Liver (tissue), 3 donors: ENCODE data around the gene RFC2.

Source experiments
- EGR1 ChIP-seq, 2 donors: IDR thresholded peaks; 2 replicates each; pipeline ENCODE4 v1.6.1; 2016 to 2018; ENCODE audit warnings: antibody characterized with exemption in 2 of 2, low read depth in 2 of 2
- FOXA1 ChIP-seq: IDR thresholded peaks from 2 replicates; pipeline ENCODE4 v1.6.1; 2016; ENCODE audit warnings: antibody characterized with exemption
- GABPA ChIP-seq, 2 donors: IDR thresholded peaks in 1 of 2; conservative IDR thresholded peaks in 1 of 2; 2 replicates each; pipeline ENCODE4 v1.6.1; 2016; ENCODE audit warnings: antibody characterized with exemption in 2 of 2, mild to moderate bottlenecking in 1 of 2, moderate library complexity in 1 of 2
- JUND ChIP-seq, 2 donors: IDR thresholded peaks; 2 replicates each; pipeline ENCODE4 v1.6.1; 2016; ENCODE audit warnings: antibody characterized with exemption in 2 of 2
- NR2F2 ChIP-seq: IDR thresholded peaks from 2 replicates; pipeline ENCODE4 v1.6.1; 2016; ENCODE audit warnings: antibody characterized with exemption
- RAD21 ChIP-seq, 2 donors: IDR thresholded peaks; 2 replicates each; pipeline ENCODE4 v1.6.1; 2016; ENCODE audit warnings: antibody characterized with exemption in 2 of 2, mild to moderate bottlenecking in 2 of 2
- SP1 ChIP-seq: IDR thresholded peaks from 2 replicates; pipeline ENCODE4 v1.6.1; 2018; ENCODE audit warnings: antibody characterized with exemption, mild to moderate bottlenecking
- TAF1 ChIP-seq: conservative IDR thresholded peaks from 2 replicates; pipeline ENCODE4 v1.6.1; 2016; ENCODE audit warnings: antibody characterized with exemption, mild to moderate bottlenecking
- YY1 ChIP-seq: IDR thresholded peaks from 2 replicates; pipeline ENCODE4 v1.6.1; 2016; ENCODE audit warnings: antibody characterized with exemption, mild to moderate bottlenecking
- TF ChIP-seq, protein P1 (sequence below): fragments of 150-350 bp; IDR thresholded peaks from 2 replicates; pipeline ENCODE4 v1.5.1; 2017; ENCODE audit warnings: improper control_type of control experiment, low read depth, low read length; ENCODE audit not compliant: missing input control
- TF ChIP-seq, protein P2 (sequence below): IDR thresholded peaks from 2 replicates; pipeline ENCODE4 v1.6.1; 2016; ENCODE audit warnings: antibody characterized with exemption, mild to moderate bottlenecking
- TF ChIP-seq, protein P3 (sequence below): IDR thresholded peaks from 2 replicates; pipeline ENCODE4 v1.6.1; 2016; ENCODE audit warnings: antibody characterized with exemption
- TF ChIP-seq, protein P4 (sequence below): IDR thresholded peaks from 2 replicates; pipeline ENCODE4 v1.6.1; 2016; ENCODE audit warnings: antibody characterized with exemption
- donor health status: healthy.
- donor health status: healthy.

DNA sequence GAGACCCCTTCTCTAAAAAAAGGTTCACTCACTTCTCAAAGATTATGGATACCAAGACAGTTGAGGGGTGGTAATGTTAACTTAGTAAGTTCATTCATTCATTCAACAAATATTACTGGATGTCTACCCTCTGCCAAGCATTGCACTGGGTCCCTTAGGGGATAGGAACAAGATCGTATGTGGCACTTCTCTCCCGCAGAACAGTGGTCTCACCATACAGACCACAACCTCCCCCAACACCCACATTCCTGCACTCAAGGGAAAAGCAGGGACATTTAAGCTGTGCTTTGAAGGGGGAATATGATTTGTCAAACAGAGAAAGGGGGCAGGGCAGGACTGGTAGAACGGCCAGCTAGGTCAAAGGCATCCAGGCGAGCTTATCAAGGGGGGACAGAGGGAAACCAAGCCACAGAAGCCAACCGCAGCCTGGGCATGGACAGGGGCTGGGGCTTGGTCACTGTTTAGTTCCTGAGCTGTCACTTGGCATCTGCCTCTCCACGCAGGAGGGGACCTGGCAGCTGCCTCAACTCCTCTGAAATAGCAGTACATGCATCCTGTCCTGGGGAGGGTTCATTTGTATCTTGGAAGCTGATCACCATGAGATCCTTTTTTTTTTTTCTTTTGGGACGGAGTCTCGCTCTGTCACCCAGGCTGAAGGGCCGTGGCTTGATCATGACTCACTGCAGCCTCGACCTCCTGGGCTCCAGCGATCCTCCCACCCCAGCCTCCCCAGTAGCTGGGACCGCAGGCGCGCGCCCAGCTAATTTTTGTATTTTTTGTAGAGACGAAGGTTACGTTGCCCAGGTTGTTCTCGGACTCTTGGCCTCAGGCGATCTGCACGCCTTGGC, 34.1 kb upstream of the RFC2 start:
- TF ChIP-seq, protein P1, sequence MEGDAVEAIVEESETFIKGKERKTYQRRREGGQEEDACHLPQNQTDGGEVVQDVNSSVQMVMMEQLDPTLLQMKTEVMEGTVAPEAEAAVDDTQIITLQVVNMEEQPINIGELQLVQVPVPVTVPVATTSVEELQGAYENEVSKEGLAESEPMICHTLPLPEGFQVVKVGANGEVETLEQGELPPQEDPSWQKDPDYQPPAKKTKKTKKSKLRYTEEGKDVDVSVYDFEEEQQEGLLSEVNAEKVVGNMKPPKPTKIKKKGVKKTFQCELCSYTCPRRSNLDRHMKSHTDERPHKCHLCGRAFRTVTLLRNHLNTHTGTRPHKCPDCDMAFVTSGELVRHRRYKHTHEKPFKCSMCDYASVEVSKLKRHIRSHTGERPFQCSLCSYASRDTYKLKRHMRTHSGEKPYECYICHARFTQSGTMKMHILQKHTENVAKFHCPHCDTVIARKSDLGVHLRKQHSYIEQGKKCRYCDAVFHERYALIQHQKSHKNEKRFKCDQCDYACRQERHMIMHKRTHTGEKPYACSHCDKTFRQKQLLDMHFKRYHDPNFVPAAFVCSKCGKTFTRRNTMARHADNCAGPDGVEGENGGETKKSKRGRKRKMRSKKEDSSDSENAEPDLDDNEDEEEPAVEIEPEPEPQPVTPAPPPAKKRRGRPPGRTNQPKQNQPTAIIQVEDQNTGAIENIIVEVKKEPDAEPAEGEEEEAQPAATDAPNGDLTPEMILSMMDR, result no peak
- TF ChIP-seq, protein P2, sequence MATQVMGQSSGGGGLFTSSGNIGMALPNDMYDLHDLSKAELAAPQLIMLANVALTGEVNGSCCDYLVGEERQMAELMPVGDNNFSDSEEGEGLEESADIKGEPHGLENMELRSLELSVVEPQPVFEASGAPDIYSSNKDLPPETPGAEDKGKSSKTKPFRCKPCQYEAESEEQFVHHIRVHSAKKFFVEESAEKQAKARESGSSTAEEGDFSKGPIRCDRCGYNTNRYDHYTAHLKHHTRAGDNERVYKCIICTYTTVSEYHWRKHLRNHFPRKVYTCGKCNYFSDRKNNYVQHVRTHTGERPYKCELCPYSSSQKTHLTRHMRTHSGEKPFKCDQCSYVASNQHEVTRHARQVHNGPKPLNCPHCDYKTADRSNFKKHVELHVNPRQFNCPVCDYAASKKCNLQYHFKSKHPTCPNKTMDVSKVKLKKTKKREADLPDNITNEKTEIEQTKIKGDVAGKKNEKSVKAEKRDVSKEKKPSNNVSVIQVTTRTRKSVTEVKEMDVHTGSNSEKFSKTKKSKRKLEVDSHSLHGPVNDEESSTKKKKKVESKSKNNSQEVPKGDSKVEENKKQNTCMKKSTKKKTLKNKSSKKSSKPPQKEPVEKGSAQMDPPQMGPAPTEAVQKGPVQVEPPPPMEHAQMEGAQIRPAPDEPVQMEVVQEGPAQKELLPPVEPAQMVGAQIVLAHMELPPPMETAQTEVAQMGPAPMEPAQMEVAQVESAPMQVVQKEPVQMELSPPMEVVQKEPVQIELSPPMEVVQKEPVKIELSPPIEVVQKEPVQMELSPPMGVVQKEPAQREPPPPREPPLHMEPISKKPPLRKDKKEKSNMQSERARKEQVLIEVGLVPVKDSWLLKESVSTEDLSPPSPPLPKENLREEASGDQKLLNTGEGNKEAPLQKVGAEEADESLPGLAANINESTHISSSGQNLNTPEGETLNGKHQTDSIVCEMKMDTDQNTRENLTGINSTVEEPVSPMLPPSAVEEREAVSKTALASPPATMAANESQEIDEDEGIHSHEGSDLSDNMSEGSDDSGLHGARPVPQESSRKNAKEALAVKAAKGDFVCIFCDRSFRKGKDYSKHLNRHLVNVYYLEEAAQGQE, result no peak
- TF ChIP-seq RAD21 (IDR thresholded peaks at IDR 0.05) (no peak), SP1 (peak; percentile 31), NR2F2 (no peak), GABPA (IDR thresholded peaks at IDR 0.05 in 1 of 2, conservative IDR thresholded peaks at IDR 0.05 in 1 of 2) (no peak), YY1 (no peak), JUND (IDR thresholded peaks at IDR 0.05) (no peak), FOXA1 (no peak), EGR1 (IDR thresholded peaks at IDR 0.05; ENCODE audit: low read depth in 2 of 2) (no peak), TAF1 (no peak)
- TF ChIP-seq, protein P3, sequence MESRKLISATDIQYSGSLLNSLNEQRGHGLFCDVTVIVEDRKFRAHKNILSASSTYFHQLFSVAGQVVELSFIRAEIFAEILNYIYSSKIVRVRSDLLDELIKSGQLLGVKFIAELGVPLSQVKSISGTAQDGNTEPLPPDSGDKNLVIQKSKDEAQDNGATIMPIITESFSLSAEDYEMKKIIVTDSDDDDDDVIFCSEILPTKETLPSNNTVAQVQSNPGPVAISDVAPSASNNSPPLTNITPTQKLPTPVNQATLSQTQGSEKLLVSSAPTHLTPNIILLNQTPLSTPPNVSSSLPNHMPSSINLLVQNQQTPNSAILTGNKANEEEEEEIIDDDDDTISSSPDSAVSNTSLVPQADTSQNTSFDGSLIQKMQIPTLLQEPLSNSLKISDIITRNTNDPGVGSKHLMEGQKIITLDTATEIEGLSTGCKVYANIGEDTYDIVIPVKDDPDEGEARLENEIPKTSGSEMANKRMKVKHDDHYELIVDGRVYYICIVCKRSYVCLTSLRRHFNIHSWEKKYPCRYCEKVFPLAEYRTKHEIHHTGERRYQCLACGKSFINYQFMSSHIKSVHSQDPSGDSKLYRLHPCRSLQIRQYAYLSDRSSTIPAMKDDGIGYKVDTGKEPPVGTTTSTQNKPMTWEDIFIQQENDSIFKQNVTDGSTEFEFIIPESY, result no peak
- TF ChIP-seq, protein P4, sequence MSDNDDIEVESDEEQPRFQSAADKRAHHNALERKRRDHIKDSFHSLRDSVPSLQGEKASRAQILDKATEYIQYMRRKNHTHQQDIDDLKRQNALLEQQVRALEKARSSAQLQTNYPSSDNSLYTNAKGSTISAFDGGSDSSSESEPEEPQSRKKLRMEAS, result no peak
